ENCODE results near the gene FPR3. TPM values are rescaled to one million over a fixed set of nuclear protein-coding genes. Genes with fewer than 3 reads are reported as not detected.

FPR3 gene
- total and polyA plus RNA-seq, 2 donors (not counting 3 experiments of a cell fraction or from before 2014, with no cell fraction given): not detected

GRCh38 chr19:51771376-51772130 lies 23.4 kb upstream of the FPR3 start:
- ChIA-PET POLR2A (no interaction called here), CTCF (no interaction called here)
- H2AFZ ChIP-seq (ENCODE audit: low read depth, low read length): no peak overlapping the region
- H3K9me3 ChIP-seq (replicated peaks; ENCODE audit: control insufficient read depth, insufficient read depth, low read length): no peaks in the 10 kb centered on the region
- H3K27ac ChIP-seq (ENCODE audit: insufficient read depth, low read depth, low read length): no peak overlapping the region
- H3K9me1 ChIP-seq (replicated peaks; ENCODE audit: control insufficient read depth, extremely low read depth, insufficient read depth, low read length): no peaks in the 10 kb centered on the region
- FAIRE-seq (no peak), DNase-seq (ENCODE audit: low read depth, low spot score) (no peak)
- dilution Hi-C loops (cut with MboI; ENCODE audit: extremely low pct_ligation_motif_present, low sequenced_read_pairs) (no loop called here), intact Hi-C loops (cut with micrococcal nuclease) (no loop called here)
- no peaks in the 10 kb centered on the region for H3K27me3 ChIP-seq (ENCODE audit: control insufficient read depth in 2 of 2, insufficient read depth in 2 of 2, low read length in 2 of 2)
- H3K9ac ChIP-seq (replicated peaks; ENCODE audit: extremely low read depth, insufficient read depth, low read length): no peak overlapping the region
- no peaks in the 10 kb centered on the region for H3K4me1 ChIP-seq (ENCODE audit: control insufficient read depth, extremely low read depth, insufficient read depth, low read length)
- H3K4me3 ChIP-seq (replicated peaks in 1 of 3; ENCODE audit: insufficient read depth in 1 of 3, low read depth in 1 of 3, low read length in 3 of 3): no peak overlapping the region
- no peaks in the 10 kb centered on the region for H3K79me2 ChIP-seq (ENCODE audit: control insufficient read depth, insufficient read depth, low read length)
- no peaks in the 10 kb centered on the region for H4K20me1 ChIP-seq (replicated peaks; ENCODE audit: control insufficient read depth, extremely low read depth, insufficient read depth, low read length)
- TF ChIP-seq FOS (IDR thresholded peaks at IDR 0.05; ENCODE audit: borderline replicate concordance, insufficient read depth, low read length): no peak
- TF ChIP-seq POLR2AphosphoS5 (IDR thresholded peaks at IDR 0.05; ENCODE audit: insufficient read depth, low read depth, low read length): no peak
- TF ChIP-seq GATA2 (IDR thresholded peaks at IDR 0.05; ENCODE audit: insufficient read depth, insufficient read length, low read depth, low read length): no peak
- TF ChIP-seq, protein P1, sequence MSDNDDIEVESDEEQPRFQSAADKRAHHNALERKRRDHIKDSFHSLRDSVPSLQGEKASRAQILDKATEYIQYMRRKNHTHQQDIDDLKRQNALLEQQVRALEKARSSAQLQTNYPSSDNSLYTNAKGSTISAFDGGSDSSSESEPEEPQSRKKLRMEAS (IDR thresholded peaks at IDR 0.05; ENCODE audit: insufficient read depth, insufficient read length): no peak
- no peak for TF ChIP-seq EZH2 (IDR thresholded peaks at IDR 0.05; ENCODE audit: borderline replicate concordance, low read depth, low read length, severe bottlenecking)
- no peak for TF ChIP-seq POLR2A (IDR thresholded peaks at IDR 0.05; ENCODE audit: low read depth, low read length)
- no peak for TF ChIP-seq JUN (IDR thresholded peaks at IDR 0.05; ENCODE audit: borderline replicate concordance, insufficient read depth, insufficient read length, low read depth)
- TF ChIP-seq MYC (IDR thresholded peaks at IDR 0.05; ENCODE audit: low read depth, low read length): no peak
- TF ChIP-seq, protein P2, sequence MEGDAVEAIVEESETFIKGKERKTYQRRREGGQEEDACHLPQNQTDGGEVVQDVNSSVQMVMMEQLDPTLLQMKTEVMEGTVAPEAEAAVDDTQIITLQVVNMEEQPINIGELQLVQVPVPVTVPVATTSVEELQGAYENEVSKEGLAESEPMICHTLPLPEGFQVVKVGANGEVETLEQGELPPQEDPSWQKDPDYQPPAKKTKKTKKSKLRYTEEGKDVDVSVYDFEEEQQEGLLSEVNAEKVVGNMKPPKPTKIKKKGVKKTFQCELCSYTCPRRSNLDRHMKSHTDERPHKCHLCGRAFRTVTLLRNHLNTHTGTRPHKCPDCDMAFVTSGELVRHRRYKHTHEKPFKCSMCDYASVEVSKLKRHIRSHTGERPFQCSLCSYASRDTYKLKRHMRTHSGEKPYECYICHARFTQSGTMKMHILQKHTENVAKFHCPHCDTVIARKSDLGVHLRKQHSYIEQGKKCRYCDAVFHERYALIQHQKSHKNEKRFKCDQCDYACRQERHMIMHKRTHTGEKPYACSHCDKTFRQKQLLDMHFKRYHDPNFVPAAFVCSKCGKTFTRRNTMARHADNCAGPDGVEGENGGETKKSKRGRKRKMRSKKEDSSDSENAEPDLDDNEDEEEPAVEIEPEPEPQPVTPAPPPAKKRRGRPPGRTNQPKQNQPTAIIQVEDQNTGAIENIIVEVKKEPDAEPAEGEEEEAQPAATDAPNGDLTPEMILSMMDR (IDR thresholded peaks at IDR 0.05; ENCODE audit: extremely low read depth in 1 of 2, insufficient read depth in 1 of 2, low read depth in 1 of 2, low read length in 2 of 2): no peak
- no peaks in the 10 kb centered on the region for H3K36me3 ChIP-seq (ENCODE audit: control insufficient read depth in 2 of 2, extremely low read depth in 1 of 2, insufficient read depth in 2 of 2, low read length in 2 of 2)
- no TSS peak for BruUV-seq (replicated peaks)
- H3K4me2 ChIP-seq (ENCODE audit: insufficient read depth, low read length): no peak overlapping the region

Measured in endothelial cell of umbilical vein (primary cell).